Muscle of back (tissue), 11 donors: ENCODE data around the gene DENND6B. TPM values are rescaled to one million over a fixed set of nuclear protein-coding genes. Genes with fewer than 3 reads are reported as not detected.
"Not testable (repeated sequence)": the region's sequence is repeated elsewhere in the genome, so short reads cannot be mapped to it uniquely, and the experiment has no call there.

Source experiments
- DNase-seq, 3 donors: peaks; one replicate each; pipeline versions ENCODE4 v3.0.0 to v3.0.0-alpha.2; 2013
- polyA plus RNA-seq, 10 donors: library from polyadenylated mRNA; unstranded; fragments of 120-200 nt; gene quantifications; one replicate each; pipeline ENCODE4 v1.2.1, GENCODE V29; 2013; ENCODE audit not compliant: insufficient read length in 10 of 10

The DENND6B gene
- polyA plus RNA-seq, 10 donors, result 3.3 to 7.7 (median 4.6) TPM

- peak in 1 of 3 donors; percentile 22 for DNase-seq
These were observed 13.4 kb upstream of the DENND6B start for GRCh38 chr22:50339945-50340879.

GRCh38 chr22:50338860-50339462 lies 12.1 kb upstream of the DENND6B start:
- no peak for DNase-seq

GRCh38 chr22:50338042-50338573 lies 11.3 kb upstream of the DENND6B start:
- no peak for DNase-seq

- no peak for DNase-seq
These were observed 10.6 kb upstream of the DENND6B start for GRCh38 chr22:50337262-50338041.

GRCh38 chr22:50334433-50334832 lies 7.6 kb upstream of the DENND6B start:
- not testable (repeated sequence) for DNase-seq

GRCh38 chr22:50329236-50329635 lies 2.4 kb upstream of the DENND6B start:
- peak in 1 of 3 donors; percentile 9 for DNase-seq

GRCh38 chr22:50327711-50328019 lies 853 bp upstream of the DENND6B start:
- no peak for DNase-seq

GRCh38 chr22:50326225-50326955 lies 422 bp downstream of the DENND6B start:
- no peak for DNase-seq

GRCh38 chr22:50325444-50326224 lies 1.2 kb downstream of the DENND6B start:
- no peak for DNase-seq

GRCh38 chr22:50323900-50324299 lies 2.9 kb downstream of the DENND6B start:
- no peak for DNase-seq

GRCh38 chr22:50322382-50323104 lies 4.3 kb downstream of the DENND6B start:
- DNase-seq, result not testable (repeated sequence)

GRCh38 chr22:50320671-50321325 lies 6.0 kb downstream of the DENND6B start:
- DNase-seq, result no peak

GRCh38 chr22:50320116-50320515 lies 6.7 kb downstream of the DENND6B start:
- DNase-seq, result no peak

GRCh38 chr22:50319503-50319951 lies 7.3 kb downstream of the DENND6B start:
- DNase-seq, result no peak

- no peak for DNase-seq
These were observed 8.0 kb downstream of the DENND6B start for GRCh38 chr22:50318698-50319411.

- no peak for DNase-seq
These were observed 8.5 kb downstream of the DENND6B start for GRCh38 chr22:50318356-50318697.

- DNase-seq, result no peak
These were observed 9.1 kb downstream of the DENND6B start for GRCh38 chr22:50317674-50318073.

GRCh38 chr22:50317178-50317577 lies 9.6 kb downstream of the DENND6B start:
- DNase-seq, result no peak
